ENCODE results near the gene P4HTM. TPM values are rescaled to one million over a fixed set of nuclear protein-coding genes. Genes with fewer than 3 reads are reported as not detected.

Gene P4HTM
- total RNA-seq, 2 experiments from 2014 or later: 24.8 to 25.0 TPM

DNA sequence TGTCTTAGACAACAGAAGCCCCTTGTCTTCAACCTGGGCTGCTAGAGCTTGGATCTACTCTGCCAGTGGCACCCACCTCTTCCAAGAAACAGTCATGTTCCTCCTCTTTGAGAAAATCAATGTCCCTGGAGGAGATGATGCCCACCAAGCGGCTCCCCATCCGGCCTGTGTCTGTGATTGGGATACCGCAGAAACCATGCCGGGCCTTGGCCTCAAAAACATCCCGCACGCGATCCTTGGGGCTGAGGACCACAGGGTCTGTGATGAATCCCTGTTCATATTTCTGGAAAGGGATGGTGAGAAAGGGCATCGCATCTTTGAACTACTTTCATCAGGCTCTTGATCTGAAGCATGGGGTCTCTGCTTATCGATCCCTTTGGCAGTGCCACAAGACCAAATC lies 37.6 kb downstream of the P4HTM start:
- intact Hi-C loops (cut with micrococcal nuclease): loop anchor here (5.0 kb wide), 1 partner anchor 65 kb away; the partner anchor contains the start of gene QRICH1
- Mint-ChIP-seq H3K36me3 (ENCODE audit: low read depth) (peaks cover 74% of the 10 kb centered on the region), H3K4me1 (ENCODE audit: low read depth) (peaks cover 53% of the 10 kb centered on the region), H3K9me3 (no peaks in the 10 kb centered on the region), H3K27ac (peak overlapping the region; percentile 92), H3K27me3 (no peaks in the 10 kb centered on the region), H3K4me3 (peak overlapping the region; percentile 88)
- POLR2A ChIA-PET: interaction anchor here (1.5 to 7.7 kb wide), 5 partner anchors 13 to 66 kb away, joined by 3 to 90 read pairs (median 14); partner anchors contain the start of genes P4HTM, QRICH1 and WDR6
- ATAC-seq: no peak
- TF ChIP-seq CTCF (IDR thresholded peaks at IDR 0.05): no peak
- CTCF ChIA-PET: no interaction called here
- no peak for DNase-seq

GRCh38 chr3:49028298-49028672 lies 38.2 kb downstream of the P4HTM start:
- intact Hi-C loops (cut with micrococcal nuclease): loop anchor here (5.0 kb wide), 1 partner anchor 64 kb away; the partner anchor contains the start of gene QRICH1
- Mint-ChIP-seq H3K9me3 (no peaks in the 10 kb centered on the region), H3K27ac (peak overlapping the region; percentile 92), H3K27me3 (no peaks in the 10 kb centered on the region), H3K4me1 (ENCODE audit: low read depth) (peaks cover 47% of the 10 kb centered on the region), H3K4me3 (peak overlapping the region; percentile 88), H3K36me3 (ENCODE audit: low read depth) (peaks cover 71% of the 10 kb centered on the region)
- no peak for ATAC-seq
- ChIA-PET CTCF (interaction anchor here (0.6 to 1.5 kb wide), 2 partner anchors 14 to 141 kb away, joined by 4 read pairs; no protein-coding TSS in a partner anchor), POLR2A (interaction anchor here (0.7 to 2.3 kb wide), 11 partner anchors 8 to 311 kb away, joined by 3 to 30 read pairs (median 13); partner anchors contain the start of genes P4HTM, QRICH1, USP4 and WDR6)
- no peak for DNase-seq
- no peak for TF ChIP-seq CTCF (IDR thresholded peaks at IDR 0.05)

DNA sequence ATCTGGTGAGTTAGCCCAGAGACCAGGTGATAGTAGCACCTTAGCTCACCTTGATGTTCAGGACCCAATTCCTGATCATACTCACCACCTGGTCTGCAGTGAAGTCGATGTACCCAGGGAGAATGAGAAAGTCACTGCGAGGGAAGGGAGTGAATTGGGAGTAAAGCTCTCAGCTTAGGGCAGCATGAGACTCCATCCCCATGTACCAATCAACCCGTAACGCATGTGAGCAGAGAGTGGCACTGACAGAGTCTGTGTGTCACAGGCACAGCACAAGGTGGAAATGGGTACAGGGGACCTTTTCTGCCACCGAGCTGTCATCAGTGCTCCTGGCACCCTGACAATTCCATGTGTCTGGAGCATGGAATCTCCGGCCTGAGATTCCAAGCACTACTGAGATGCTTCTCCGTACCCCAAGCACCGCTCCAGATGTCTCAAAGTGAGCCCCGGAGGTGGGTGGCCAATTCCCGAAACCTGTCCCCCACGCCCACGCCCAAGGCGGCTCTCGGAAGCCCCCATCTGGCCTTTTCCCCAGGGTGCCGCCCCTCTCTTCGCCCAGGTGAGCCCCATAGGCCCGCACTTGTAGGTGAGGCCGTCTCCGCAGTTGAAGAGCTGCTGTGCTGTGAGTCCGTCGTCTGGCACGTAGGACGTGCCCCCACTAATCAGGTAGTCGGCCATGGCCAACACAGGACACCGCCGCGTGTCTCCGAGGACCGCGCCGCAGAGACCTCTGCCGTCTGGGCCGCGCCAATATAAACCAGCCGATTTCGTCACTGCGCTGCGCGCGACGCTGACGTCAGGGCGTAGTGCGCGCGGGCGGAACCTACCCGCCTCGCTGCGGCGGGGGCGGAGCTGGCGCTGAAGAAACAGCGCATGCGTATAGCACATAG lies 38.9 kb downstream of the P4HTM start, which contains the start of gene IMPDH2:
Gene IMPDH2 (minus strand): TSS at position 726 of the 890 bp plus-strand sequence. CDS start 48 bp downstream, at position 678.
- H3K4me1 Mint-ChIP-seq (ENCODE audit: low read depth): peaks cover 43% of the 10 kb centered on the region
- peak within 1 kb of the TSS; percentile 88 for H3K4me3 Mint-ChIP-seq
- POLR2A ChIA-PET: interaction anchor here (0.6 to 2.3 kb wide), 19 partner anchors 8 to 556 kb away, joined by 3 to 30 read pairs (median 3); partner anchors contain the start of genes ARIH2, P4HTM, QRICH1 and USP4
- intact Hi-C loops (cut with micrococcal nuclease): loop anchor here (5.0 kb wide), 1 partner anchor 63 kb away; the partner anchor contains the start of gene QRICH1
- CTCF ChIA-PET: interaction anchor here (0.6 to 1.5 kb wide), 6 partner anchors 15 to 141 kb away, joined by 3 to 12 read pairs (median 4); partner anchors contain the start of genes P4HTM, QARS1 and WDR6
- H3K27me3 Mint-ChIP-seq: no peaks in the 10 kb centered on the region
- peak; percentile 95 for DNase-seq
- ATAC-seq: peak; percentile 95
- no peak for TF ChIP-seq CTCF (IDR thresholded peaks at IDR 0.05)
- H3K27ac Mint-ChIP-seq: peak within 1 kb of the TSS; percentile 92
- H3K36me3 Mint-ChIP-seq (ENCODE audit: low read depth): peaks cover 65% of the 10 kb centered on the region
- no peaks in the 10 kb centered on the region for H3K9me3 Mint-ChIP-seq

DNA sequence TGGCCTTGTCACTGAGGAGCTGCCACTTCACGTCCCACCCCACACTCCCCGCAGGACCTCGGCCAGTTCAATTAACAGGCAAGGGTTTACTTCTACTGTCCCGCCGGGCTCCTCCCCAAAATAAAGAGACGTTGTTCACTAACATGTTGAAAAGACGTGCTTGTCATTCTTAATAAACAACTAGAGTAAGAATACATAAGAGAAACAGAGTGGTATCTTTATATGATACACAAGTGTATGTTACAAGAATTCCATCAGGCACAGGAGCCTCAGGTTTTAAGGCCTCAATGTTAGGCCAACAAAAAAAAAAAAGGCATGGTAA lies 39.5 kb downstream of the P4HTM start:
- ATAC-seq (no peak), DNase-seq (no peak)
- Mint-ChIP-seq H3K9me3 (no peaks in the 10 kb centered on the region), H3K27ac (peak overlapping the region; percentile 92), H3K4me3 (peak overlapping the region; percentile 88), H3K36me3 (ENCODE audit: low read depth) (peaks cover 60% of the 10 kb centered on the region), H3K4me1 (ENCODE audit: low read depth) (peaks cover 38% of the 10 kb centered on the region), H3K27me3 (no peaks in the 10 kb centered on the region)
- no peak for TF ChIP-seq CTCF (IDR thresholded peaks at IDR 0.05)
- ChIA-PET CTCF (interaction anchor here (0.6 to 1.5 kb wide), 5 partner anchors 16 to 75 kb away, joined by 3 to 12 read pairs (median 4); partner anchors contain the start of genes P4HTM, QARS1 and WDR6), POLR2A (interaction anchor here (0.6 to 2.3 kb wide), 16 partner anchors 8 to 556 kb away, joined by 3 to 30 read pairs (median 6); partner anchors contain the start of genes ARIH2, P4HTM, QRICH1 and WDR6)
- intact Hi-C loops (cut with micrococcal nuclease): loop anchor here (5.0 kb wide), 1 partner anchor 63 kb away; the partner anchor contains the start of gene QRICH1
